HPDE6-E6E7 (cell line): ENCODE data around the gene PSTPIP1.

Source experiments
- DNase-seq: peaks from one replicate; pipeline ENCODE4 v3.0.0; 2011; ENCODE audit warnings: missing footprints; ENCODE audit errors: extremely low spot score

Gene PSTPIP1

DNA sequence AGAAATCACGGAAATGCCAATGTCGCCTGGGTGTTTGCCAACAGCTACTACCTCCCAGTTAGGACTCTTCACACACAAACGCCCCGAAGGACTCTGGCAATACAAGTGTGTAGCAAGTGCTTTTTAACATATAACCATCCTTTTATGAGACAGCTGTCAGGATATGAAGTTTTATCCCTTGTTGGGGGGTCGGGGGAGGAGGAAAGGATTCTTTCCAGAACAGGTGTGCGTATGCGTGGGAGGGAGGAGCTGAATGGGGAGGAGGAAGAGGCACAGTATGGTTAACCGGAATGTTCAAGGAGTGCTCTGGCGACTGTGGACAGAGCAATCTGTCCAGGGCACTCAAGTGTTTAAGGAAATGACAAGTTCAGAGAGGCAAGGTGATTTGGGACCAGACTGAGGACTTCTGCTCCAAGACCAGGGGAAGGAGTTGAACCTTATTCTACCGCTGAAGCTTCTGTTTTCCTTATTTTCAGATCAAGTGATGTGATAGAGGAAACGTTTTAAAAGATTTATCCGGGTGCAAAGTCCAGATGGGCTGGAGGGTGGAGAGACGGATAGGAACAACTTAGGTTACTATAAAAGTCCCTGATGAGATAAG lies 74.7 kb downstream of the PSTPIP1 start:
- no peak for DNase-seq

DNA sequence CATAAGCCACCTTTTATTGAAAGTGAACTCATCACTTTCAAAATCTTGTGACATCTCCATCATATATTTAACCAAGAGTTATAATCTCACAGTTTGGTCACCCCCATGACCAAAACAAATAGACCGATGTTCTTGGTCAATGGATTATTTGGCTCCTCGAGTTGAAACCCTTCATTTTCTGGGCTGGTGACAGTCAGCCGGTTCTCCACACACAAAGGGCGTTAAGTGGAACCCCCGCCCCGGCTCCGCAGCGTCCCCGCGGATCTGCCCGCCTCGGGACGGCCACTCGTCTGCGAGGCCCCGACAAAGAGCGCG lies 75.2 kb downstream of the PSTPIP1 start:
- DNase-seq = no peak

- peak; percentile 84 for DNase-seq
Observed at GRCh38 chr15:77070495-77071304, 75.8 kb downstream of the PSTPIP1 start, which contains the start of gene TSPAN3. Gene TSPAN3 (minus strand): TSS chr15:77071109. CDS start chr15:77070954, 155 bp downstream.

GRCh38 chr15:77071305-77072223 lies 76.6 kb downstream of the PSTPIP1 start:
- DNase-seq = no peak

- DNase-seq = no peak
Observed at GRCh38 chr15:77074350-77074749, 79.4 kb downstream of the PSTPIP1 start.

DNA sequence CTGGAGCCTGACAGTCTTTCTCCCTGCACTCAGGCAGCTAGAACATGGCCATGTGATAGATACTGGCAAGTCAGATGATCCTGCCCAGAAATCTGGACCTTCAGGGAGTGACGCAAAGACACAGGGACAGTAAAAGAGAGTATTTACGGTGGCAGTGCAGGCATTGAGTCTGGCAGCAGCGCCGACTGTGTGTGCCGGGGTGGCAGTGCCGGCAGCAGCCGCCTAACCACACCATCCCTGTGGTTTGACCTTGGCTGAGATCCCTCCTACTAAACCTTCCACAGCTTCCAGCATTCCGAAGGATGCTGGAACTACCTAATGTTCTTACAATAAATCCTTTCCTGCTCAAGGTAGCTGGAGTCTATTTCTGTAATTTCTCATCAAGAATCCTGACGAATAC lies 80.6 kb downstream of the PSTPIP1 start:
- DNase-seq = no peak

DNA sequence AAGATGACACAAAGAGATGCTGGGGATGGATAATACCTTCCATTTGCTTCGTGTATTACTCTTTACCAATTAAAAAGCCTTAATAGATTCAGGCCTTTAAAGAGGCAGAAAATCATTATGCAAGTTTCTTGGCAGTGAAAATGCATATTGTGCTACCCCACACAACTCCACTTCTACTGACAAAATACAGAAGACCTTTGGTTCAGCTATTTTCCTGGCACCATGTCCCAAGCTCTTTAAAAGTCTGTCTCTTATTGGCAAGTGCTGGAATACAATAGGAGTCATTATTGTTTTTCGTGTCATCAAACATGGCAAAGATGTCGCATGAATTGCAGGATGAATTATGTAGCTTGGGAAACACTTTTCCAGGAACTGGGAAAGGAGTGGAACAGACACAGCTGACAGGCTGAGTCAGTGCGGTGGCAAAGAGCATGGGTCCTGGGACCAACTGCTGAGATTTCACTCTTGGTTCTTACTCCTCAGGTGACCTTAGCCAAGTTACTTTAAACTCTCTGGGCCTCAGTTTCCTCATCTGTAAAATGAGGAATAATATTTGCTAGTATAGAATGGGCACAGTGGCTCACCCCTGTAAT lies 81.5 kb downstream of the PSTPIP1 start:
- DNase-seq = no peak

DNA sequence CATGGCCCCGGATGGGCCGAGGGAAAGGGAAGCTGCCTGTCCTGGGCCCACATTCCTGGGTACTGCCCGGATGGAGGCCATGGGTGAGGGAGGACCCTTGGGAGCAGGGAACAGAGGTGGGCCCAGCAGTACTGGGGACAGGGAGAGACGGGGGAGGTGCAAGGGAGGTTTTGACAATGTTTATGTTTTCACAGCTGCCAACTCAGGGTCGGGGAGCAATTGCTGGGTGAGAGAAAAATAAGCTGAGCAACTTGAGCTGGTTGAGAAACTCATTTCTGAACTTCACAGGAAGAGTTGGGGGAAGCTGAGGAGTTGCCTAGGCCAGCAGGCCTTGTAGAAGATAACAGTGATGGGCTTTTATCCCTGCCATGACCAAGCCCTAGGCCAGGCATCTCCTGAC lies 87.0 kb downstream of the PSTPIP1 start:
- no peak for DNase-seq

DNA sequence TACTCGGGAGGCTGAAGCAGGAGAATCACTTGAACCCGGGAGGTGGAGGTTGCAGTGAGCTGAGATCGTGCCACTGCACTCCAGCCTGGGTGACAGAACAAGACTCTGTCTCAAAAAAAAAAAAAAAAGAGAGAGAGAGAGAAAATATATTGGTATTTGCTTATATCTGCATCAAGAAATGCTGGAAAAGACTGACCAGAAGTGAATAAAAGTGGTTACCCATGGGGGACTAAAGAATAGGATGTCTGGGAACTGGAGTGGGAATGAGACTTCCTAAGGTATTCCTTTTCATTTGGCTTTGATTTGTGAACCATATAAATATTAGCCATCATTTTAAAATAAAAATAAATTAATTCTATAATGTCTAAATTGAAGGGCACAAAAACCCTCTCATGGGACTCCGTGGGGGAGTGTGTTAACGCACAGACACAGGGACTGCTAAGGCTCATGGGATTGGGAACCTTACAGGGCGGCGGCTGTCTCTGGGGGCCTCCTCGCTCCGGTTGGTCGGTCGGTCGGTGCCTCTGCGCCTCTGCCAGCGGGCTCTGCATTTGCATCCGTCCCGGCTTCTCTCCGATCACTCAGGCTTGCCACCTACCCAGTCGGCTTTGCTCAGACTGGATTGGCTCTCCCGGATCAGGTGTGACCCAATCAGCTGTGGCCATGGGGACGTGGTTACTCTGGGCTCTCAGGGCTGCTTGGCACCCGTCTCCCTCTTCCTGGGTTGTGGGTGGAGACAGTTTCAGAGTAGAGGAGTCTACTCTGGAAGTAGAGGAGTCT lies 88.6 kb downstream of the PSTPIP1 start:
- peak; percentile 40 for DNase-seq

DNA sequence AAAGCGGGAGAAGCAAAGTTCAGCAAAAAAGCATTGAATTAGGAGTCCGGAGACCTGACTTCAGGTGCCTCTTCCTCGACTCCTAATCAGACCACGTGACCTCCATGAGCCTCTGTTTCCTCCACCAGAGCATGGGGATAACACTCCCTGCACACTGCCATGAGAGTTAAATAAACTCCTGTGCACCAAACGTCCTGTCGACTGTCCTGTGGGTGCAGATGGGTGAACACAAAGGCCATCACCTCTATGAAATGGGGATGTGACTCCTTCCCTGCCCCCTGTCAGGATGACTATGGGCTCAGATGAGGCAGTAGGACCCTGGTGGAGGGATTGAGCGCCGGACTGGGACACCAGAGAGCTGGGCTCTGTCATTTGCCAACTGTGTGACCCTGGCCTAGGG lies 89.5 kb downstream of the PSTPIP1 start:
- DNase-seq = no peak

DNA sequence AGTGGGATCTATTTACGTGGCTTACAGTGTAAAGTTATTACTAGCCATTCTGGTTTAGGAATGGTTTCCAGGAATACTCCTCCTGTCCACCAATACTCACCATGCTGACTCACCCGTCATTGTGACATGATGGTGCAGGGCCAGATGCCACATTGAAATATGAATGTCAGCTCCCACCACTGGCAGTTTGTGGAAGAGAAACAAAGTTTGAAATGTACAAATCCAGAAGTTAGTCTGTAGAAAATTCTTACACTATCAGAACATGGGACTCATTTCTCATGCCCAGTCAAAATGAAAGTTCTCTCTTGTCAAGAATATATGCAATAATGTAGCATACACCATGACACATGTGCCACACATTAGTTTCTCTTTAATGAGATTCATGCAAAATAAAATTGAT lies 90.4 kb downstream of the PSTPIP1 start:
- no peak for DNase-seq
